Measurements from ENCODE around the gene PIK3R1.
"Not testable (repeated sequence)": the region's sequence is repeated elsewhere in the genome, so short reads cannot be mapped to it uniquely, and the experiment has no call there.

The PIK3R1 gene

DNA sequence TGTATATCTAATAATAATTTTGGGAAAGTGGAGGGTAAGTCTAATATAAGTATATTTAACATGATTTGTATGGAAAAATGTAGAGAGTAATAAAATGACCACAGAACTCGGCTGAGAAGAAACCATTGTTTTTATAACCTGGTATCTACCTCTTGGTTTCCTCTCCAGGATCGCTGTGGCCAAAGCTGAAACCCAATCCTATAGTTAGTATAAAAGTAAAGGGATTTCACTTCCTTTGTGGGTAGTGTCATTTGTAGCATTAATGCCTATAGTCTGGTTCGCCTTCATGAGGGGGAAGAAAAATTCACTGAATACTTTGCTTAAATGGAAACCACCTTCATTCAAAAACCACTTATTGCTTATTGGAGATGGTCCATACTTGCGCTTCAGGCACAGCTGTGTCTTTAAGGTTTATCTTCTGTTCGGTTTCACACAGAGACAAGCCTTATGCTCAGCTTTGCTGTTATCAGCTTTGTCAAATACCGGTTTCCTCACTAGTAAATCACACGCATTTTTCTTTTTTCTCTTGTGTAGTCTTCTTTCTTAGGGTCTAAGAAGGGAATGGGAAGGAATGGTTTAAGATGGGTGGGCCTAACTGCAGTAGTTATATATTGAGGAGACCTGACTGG, 12.1 kb downstream of the PIK3R1 start:
- no peak for DNase-seq

GRCh38 chr5:68229416-68229815, 13.9 kb downstream of the PIK3R1 start:
- no peak for DNase-seq

DNA sequence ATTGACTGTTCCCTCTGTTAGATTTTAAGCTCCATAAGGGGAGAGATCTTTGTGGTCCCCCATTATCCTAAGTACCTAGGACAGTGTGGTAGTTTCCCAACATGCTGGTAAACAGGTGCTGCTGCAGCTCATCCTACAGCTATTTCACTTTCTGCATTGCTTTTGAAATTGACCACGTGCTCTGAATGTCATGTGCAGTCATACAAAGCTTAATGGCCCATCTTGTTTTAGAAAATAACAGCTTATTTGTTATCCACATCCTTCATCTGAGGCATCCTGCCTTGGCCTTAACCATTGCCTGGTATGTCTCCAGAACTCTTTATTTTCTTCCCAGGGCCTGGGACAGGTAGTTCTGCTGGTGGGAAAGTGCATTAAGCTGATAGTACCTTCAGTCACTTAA, 14.7 kb downstream of the PIK3R1 start:
- peak in 1 of 2 donors; percentile 56 for DNase-seq

DNA sequence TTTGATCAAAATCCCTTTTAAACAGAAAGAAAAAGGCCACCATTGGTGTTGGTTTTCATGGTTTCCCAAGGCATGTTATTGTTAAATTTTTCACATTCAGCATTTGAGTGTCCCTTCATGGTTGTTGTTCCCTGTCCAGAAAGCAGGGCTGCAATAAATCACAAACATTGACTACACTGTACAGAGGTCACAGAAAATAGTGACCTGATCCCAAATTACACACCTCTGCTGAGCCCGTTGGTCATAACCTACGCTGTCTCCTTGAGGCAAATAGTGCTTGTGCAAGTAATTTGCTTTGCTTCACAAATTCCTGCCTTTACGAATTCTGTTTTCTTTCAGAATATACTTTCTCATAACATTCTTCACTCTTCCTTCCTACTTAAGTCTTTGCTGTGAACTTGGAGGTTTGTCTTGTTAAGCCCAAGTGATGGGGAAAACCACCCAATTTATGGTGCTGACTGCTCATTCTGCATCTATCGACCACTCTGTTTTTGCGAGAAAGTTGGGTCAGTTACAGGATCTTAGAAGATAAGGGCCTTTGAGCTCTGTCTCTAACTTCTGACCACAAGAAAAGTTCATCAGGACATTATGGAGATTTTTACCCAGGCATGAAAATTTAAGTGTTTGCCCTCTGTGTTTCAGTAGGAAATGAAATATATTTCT, 16.0 kb downstream of the PIK3R1 start:
- no peak for DNase-seq

DNA sequence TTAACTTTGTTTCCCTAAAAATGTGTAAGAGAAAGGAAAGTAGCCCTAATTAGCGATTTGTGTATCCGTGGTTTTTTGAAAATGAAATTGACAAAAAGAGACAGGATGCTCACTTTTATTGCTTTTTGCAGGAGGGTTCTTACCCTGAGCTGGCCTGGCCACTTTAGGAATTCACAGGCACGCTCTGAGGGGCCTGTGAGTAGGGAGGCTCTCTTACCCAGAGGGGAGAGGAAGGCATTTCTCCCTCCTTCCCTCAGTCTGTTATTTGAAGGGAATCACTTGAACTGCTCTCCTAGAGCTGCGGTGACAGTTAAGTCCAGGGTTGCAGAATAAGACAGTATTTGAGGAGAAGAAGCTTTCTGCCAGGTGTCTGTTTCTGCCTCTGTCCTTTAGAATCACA, 16.7 kb downstream of the PIK3R1 start:
- no peak for DNase-seq

- DNase-seq = no peak
Observed at GRCh38 chr5:68233075-68233474, 17.5 kb downstream of the PIK3R1 start.

- not testable (repeated sequence) for DNase-seq
Observed at GRCh38 chr5:68235229-68235628, 19.7 kb downstream of the PIK3R1 start.

DNA sequence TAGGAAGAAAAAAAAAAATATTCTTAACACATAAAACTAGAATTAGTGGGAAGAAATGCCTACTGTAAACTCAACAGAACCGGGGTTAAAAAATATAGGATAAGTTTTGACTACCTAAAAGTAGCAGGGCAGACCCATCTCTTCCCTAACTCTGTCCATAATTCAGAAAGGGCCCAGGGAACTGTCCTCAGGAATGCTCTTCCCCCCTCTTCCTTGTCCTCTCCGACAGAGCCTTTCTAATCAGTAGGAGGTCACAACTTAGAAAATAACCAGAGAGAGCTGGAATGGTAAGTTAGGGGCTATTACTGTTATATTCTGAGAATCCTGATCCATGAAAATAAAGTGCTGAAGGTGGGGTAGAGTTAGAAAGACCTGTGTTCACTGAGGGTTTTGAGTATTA, 22.2 kb downstream of the PIK3R1 start:
- no peak for DNase-seq

- peak in 1 of 2 donors; percentile 23 for DNase-seq
Observed at GRCh38 chr5:68239487-68239886, 23.9 kb downstream of the PIK3R1 start.

- no peak for DNase-seq
Observed at GRCh38 chr5:68240202-68240601, 24.6 kb downstream of the PIK3R1 start.

GRCh38 chr5:68240771-68241170, 25.2 kb downstream of the PIK3R1 start:
- no peak for DNase-seq

DNA sequence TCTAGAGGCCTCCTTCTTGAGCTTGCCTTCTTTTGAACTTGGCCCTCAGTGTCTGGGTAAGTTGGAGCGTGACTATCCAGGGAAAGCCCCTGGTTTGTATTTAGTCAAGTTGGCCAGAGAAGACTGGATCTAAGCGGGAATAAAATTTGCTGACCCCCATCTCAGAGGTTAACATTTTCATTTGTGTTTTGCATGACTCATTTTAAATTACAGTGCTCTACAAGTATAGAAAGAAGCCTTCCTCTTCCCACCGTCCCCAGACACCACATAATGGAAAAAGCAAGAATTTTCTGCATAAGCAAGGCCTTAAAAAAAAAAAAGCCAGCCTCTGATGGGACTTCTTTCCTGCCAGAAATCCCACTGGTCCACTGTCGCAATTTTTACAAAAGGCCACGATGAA, 27.2 kb downstream of the PIK3R1 start:
- DNase-seq = no peak

- no peak for DNase-seq
Observed at GRCh38 chr5:68243251-68243650, 27.7 kb downstream of the PIK3R1 start.

GRCh38 chr5:68243681-68244080, 28.1 kb downstream of the PIK3R1 start:
- no peak for DNase-seq

- no peak for DNase-seq
Observed at GRCh38 chr5:68245319-68245718, 29.8 kb downstream of the PIK3R1 start.

GRCh38 chr5:68246802-68247201, 31.2 kb downstream of the PIK3R1 start:
- DNase-seq = no peak

DNA sequence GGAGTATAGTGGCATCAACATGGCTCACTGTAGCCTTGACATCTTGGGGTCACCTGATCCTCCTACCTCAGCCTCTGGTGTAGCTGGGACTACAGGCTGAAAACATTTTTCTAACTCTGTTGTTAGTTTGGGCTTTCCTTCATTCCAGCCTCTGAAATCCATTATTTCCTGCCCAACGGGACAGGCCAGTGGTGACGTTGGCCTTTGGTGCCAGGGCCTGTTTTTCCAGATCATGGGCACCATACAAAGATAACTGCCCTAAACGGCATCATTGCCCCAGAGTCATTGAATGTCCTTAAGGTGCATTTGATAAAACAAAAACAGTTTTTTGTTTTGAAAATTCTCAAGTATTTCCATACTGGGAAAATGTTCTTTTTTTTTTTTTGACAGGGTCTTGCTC, 32.1 kb downstream of the PIK3R1 start:
- DNase-seq = no peak

DNA sequence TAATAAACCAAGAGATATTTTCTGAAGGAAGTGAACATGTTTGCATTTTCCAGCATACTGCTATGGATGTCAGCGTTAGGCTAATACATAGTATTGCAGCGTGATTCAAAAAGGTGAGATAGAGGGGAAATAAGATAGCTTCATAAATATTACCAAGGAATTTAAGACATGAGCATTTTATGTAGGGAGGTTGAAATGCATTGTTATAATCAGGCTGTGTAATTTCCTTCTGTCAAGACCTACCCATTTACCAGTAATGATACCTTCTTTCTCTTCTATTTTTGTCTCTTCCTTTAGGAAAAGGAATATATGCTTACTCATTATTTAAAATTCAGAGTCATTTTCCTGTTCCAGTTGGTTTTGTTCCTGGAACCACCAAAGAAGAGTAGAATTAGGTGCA, 33.3 kb downstream of the PIK3R1 start:
- no peak for DNase-seq

DNA sequence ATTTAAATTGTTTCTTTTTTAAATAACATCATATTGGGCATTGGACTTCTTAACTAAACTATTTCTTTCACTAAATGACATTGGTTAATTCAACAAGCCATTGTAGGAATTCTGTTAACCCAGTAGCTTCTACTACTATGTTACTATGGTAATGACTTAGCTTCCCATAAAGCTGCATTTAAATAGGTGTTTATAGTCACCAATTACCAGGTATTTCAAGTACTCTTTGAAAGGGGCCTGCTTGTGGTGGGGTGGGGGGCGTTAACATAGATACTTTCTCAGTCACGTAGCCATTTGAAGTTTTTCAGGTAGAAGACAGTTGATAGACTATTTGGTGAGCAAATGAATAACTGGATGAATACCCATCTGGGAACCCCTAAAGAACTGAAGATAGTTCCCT, 34.0 kb downstream of the PIK3R1 start:
- no peak for DNase-seq

DNA sequence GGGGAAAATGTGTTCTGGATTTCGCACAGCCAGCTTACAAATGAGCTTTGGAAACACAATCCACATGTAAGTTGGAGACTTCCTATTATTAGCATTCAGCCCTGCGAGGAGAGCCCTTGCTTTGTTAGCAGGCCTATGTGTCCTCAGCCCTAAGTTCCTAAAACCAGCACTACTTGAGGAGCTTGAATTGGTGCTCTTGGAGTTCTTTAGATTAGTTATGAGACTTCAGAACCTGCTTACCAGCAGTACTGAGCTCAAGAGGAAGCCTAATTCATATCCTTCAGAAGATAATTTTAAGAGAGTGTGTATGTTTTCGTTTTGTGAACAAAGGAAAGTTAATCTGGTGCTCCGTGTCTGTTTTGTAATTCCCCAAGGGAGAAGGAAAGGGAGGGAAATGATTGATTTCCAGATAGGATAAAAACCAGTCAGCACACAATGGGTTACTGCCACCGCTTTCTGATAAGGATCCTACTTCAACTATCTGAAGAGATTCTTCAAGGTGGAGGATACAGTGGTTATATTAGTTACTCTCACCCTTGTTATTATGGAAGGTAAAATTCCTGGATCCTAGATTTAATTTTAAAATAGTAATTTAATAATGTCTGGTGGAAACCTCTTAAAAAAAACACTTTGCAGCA, 35.2 kb downstream of the PIK3R1 start:
- peak in 1 of 2 donors; percentile 33 for DNase-seq

DNA sequence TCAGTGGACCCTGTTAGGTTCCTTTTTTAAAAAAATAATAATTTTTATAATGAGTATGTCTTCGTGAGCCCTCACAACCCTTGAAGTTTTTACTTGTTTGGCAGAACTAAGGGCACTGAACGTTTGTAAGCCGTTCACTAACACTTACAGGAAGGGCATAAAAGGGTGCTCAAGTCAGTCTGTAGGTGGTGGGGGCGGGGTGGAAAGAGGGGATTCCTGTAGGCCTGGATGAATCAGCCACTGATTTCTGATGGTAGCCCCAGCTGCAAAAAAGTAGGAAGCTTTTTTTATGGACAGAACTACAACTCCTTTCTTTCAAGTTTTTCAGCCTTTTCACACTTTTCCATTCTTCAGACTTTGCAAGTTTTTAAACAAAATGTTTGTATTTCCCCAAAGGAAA, 35.8 kb downstream of the PIK3R1 start:
- no peak for DNase-seq

DNA sequence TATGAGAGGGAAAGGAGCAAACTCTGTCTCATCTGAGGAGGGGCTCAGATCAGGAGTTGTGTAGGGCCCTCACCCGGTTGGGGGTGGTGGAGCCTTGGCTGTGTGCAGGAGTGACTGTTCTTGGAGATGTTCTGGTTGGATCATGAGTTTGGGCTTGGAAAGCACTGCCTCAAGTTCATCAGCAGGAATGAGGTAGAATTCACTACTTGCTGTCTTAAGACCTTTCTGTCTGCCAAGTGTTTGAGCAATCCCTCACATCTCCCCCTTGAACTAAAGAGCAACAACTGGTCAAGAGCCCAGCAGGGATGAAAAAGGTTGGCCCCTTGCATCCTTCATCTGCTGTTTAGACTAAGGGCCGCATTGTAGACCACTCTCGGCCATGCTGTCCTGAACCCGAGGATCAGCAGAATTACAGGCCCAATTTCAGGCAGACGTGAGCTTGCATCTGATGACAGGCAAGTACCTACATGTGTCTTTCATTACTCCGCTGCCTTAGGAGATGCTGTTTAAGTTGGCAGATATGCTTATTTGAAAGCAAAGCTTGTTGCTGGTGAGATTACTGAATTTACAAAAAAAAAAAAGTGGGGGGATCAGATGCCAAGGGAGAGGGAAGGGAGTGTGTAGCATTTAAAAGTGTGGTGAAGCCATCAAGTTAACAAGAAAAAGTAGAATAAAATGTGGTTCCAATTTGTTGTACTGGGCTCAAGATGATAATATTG, 36.4 kb downstream of the PIK3R1 start:
- DNase-seq = peak in 1 of 2 donors; percentile 30
